ENCODE measurements around the gene RPS6KB2. TPM values are rescaled to one million over a fixed set of nuclear protein-coding genes. Genes with fewer than 3 reads are reported as not detected.

RPS6KB2 gene
- total RNA-seq, 1 donor from 2014 or later = 83.1 TPM

- intact Hi-C loops (cut with micrococcal nuclease) = no loop called here
- Mint-ChIP-seq H3K27me3 (no peaks in the 10 kb centered on the region), H3K4me1 (peaks cover 56% of the 10 kb centered on the region), H3K4me3 (peak overlapping the region; percentile 77), H3K9me3 (no peaks in the 10 kb centered on the region), H3K27ac (peak overlapping the region; percentile 90), H3K36me3 (ENCODE audit: low read depth) (peaks cover 20% of the 10 kb centered on the region)
- DNase-seq = no peak
Observed at GRCh38 chr11:67442504-67443404, 14.5 kb downstream of the RPS6KB2 start.

- H3K27ac Mint-ChIP-seq = peak overlapping the region; percentile 88
- no peaks in the 10 kb centered on the region for H3K36me3 Mint-ChIP-seq (ENCODE audit: low read depth)
- DNase-seq = no peak
- intact Hi-C loops (cut with micrococcal nuclease) = no loop called here
- H3K4me3 Mint-ChIP-seq = peak overlapping the region; percentile 80
- peaks cover 48% of the 10 kb centered on the region for H3K4me1 Mint-ChIP-seq
- H3K27me3 Mint-ChIP-seq = peaks cover 3% of the 10 kb centered on the region
- no peaks in the 10 kb centered on the region for H3K9me3 Mint-ChIP-seq
Observed at GRCh38 chr11:67445515-67445914, 17.2 kb downstream of the RPS6KB2 start.

GRCh38 chr11:67448220-67448609, 19.9 kb downstream of the RPS6KB2 start:
- no peaks in the 10 kb centered on the region for H3K9me3 Mint-ChIP-seq
- no peak overlapping the region for H3K27ac Mint-ChIP-seq
- peaks cover 3% of the 10 kb centered on the region for H3K27me3 Mint-ChIP-seq
- intact Hi-C loops (cut with micrococcal nuclease) = no loop called here
- H3K4me1 Mint-ChIP-seq = peaks cover 38% of the 10 kb centered on the region
- H3K36me3 Mint-ChIP-seq (ENCODE audit: low read depth) = no peaks in the 10 kb centered on the region
- H3K4me3 Mint-ChIP-seq = no peak overlapping the region
- DNase-seq = no peak

- DNase-seq = no peak
- peak overlapping the region; percentile 16 for H3K27ac Mint-ChIP-seq
- H3K4me3 Mint-ChIP-seq = no peak overlapping the region
- H3K4me1 Mint-ChIP-seq = peaks cover 34% of the 10 kb centered on the region
- no peaks in the 10 kb centered on the region for H3K9me3 Mint-ChIP-seq
- H3K27me3 Mint-ChIP-seq = peaks cover 3% of the 10 kb centered on the region
- H3K36me3 Mint-ChIP-seq (ENCODE audit: low read depth) = no peaks in the 10 kb centered on the region
- intact Hi-C loops (cut with micrococcal nuclease) = no loop called here
Observed at GRCh38 chr11:67449116-67449844, 21.0 kb downstream of the RPS6KB2 start.

- Mint-ChIP-seq H3K27ac (no peak overlapping the region), H3K9me3 (no peaks in the 10 kb centered on the region), H3K36me3 (ENCODE audit: low read depth) (no peaks in the 10 kb centered on the region), H3K4me3 (no peak overlapping the region), H3K27me3 (peaks cover 3% of the 10 kb centered on the region), H3K4me1 (peaks cover 16% of the 10 kb centered on the region)
- intact Hi-C loops (cut with micrococcal nuclease) = no loop called here
- no peak for DNase-seq
Observed at GRCh38 chr11:67450796-67451657, 22.7 kb downstream of the RPS6KB2 start.

GRCh38 chr11:67451658-67451976, 23.3 kb downstream of the RPS6KB2 start:
- Mint-ChIP-seq H3K27me3 (peaks cover 3% of the 10 kb centered on the region), H3K36me3 (ENCODE audit: low read depth) (no peaks in the 10 kb centered on the region), H3K27ac (no peak overlapping the region), H3K4me1 (peaks cover 12% of the 10 kb centered on the region), H3K9me3 (no peaks in the 10 kb centered on the region), H3K4me3 (no peak overlapping the region)
- no peak for DNase-seq
- intact Hi-C loops (cut with micrococcal nuclease) = no loop called here

GRCh38 chr11:67452141-67452952, 24.1 kb downstream of the RPS6KB2 start, which contains the start of gene GPR152:
Gene GPR152, minus strand, starts transcription at chr11:67452729. Its CDS starts 5 bp downstream, at chr11:67452724.
- DNase-seq = no peak
- H3K9me3 Mint-ChIP-seq = no peaks in the 10 kb centered on the region
- H3K4me3 Mint-ChIP-seq = no peak within 1 kb of the TSS
- H3K4me1 Mint-ChIP-seq = peaks cover 11% of the 10 kb centered on the region
- H3K36me3 Mint-ChIP-seq (ENCODE audit: low read depth) = no peaks in the 10 kb centered on the region
- intact Hi-C loops (cut with micrococcal nuclease) = no loop called here
- H3K27ac Mint-ChIP-seq = no peak within 1 kb of the TSS
- peaks cover 3% of the 10 kb centered on the region for H3K27me3 Mint-ChIP-seq

GRCh38 chr11:67453816-67454732, 25.8 kb downstream of the RPS6KB2 start:
- no peak overlapping the region for H3K4me3 Mint-ChIP-seq
- peaks cover 6% of the 10 kb centered on the region for H3K4me1 Mint-ChIP-seq

GRCh38 chr11:67455054-67455453, 26.8 kb downstream of the RPS6KB2 start, which contains the start of gene CABP4:
Gene CABP4, plus strand, starts transcription at chr11:67455354. Its CDS starts 70 bp downstream, at chr11:67455424.
- Mint-ChIP-seq H3K4me3 (no peak within 1 kb of the TSS), H3K36me3 (ENCODE audit: low read depth) (no peaks in the 10 kb centered on the region), H3K9me3 (no peaks in the 10 kb centered on the region), H3K4me1 (peaks cover under 1% of the 10 kb centered on the region), H3K27me3 (no peaks in the 10 kb centered on the region), H3K27ac (no peak within 1 kb of the TSS)
- intact Hi-C loops (cut with micrococcal nuclease) = no loop called here
- no peak for DNase-seq

More at GRCh38 chr11:67453816-67454732, 25.8 kb downstream of the RPS6KB2 start:
- intact Hi-C loops (cut with micrococcal nuclease) = no loop called here
- no peaks in the 10 kb centered on the region for H3K36me3 Mint-ChIP-seq (ENCODE audit: low read depth)
- H3K9me3 Mint-ChIP-seq = no peaks in the 10 kb centered on the region
- DNase-seq = no peak
- peaks cover 3% of the 10 kb centered on the region for H3K27me3 Mint-ChIP-seq
- no peak overlapping the region for H3K27ac Mint-ChIP-seq

- Mint-ChIP-seq H3K4me1 (no peaks in the 10 kb centered on the region), H3K27ac (no peak overlapping the region), H3K4me3 (no peak overlapping the region), H3K9me3 (no peaks in the 10 kb centered on the region), H3K36me3 (ENCODE audit: low read depth) (no peaks in the 10 kb centered on the region), H3K27me3 (no peaks in the 10 kb centered on the region)
- no peak for DNase-seq
- intact Hi-C loops (cut with micrococcal nuclease) = no loop called here
Observed at GRCh38 chr11:67456068-67456705, 27.9 kb downstream of the RPS6KB2 start.

- no peaks in the 10 kb centered on the region for H3K4me1 Mint-ChIP-seq
- intact Hi-C loops (cut with micrococcal nuclease) = no loop called here
Observed at GRCh38 chr11:67457453-67457852, 29.2 kb downstream of the RPS6KB2 start.

GRCh38 chr11:67458266-67458665, 30.0 kb downstream of the RPS6KB2 start:
- intact Hi-C loops (cut with micrococcal nuclease) = no loop called here
- Mint-ChIP-seq H3K27me3 (no peaks in the 10 kb centered on the region), H3K4me1 (no peaks in the 10 kb centered on the region), H3K36me3 (ENCODE audit: low read depth) (no peaks in the 10 kb centered on the region), H3K9me3 (no peaks in the 10 kb centered on the region), H3K4me3 (no peak overlapping the region), H3K27ac (no peak overlapping the region)
- DNase-seq = no peak

More at GRCh38 chr11:67457453-67457852, 29.2 kb downstream of the RPS6KB2 start:
- no peaks in the 10 kb centered on the region for H3K9me3 Mint-ChIP-seq
- H3K4me3 Mint-ChIP-seq = no peak overlapping the region
- H3K36me3 Mint-ChIP-seq (ENCODE audit: low read depth) = no peaks in the 10 kb centered on the region
- no peak overlapping the region for H3K27ac Mint-ChIP-seq
- no peaks in the 10 kb centered on the region for H3K27me3 Mint-ChIP-seq
- no peak for DNase-seq

Data from activated CD4-positive, alpha-beta T cell treated with anti-CD3 and anti-CD28 coated beads, Interleukin-2, amount 10 ng/mL, durations not matched to agents 24 days and 14 days (primary cell).